VCaP (cell line): ENCODE measurements around the gene AMBP.

Experiments
- H3K27ac ChIP-seq: fragments of 450-650 bp; 2 replicates; pipeline ENCODE4 v1.5.1; 2017
- TF ChIP-seq, protein P1 (sequence below): fragments of 450-650 bp; conservative IDR thresholded peaks from 2 replicates; pipeline ENCODE4 v1.5.1; 2017; ENCODE audit warnings: mild to moderate bottlenecking, moderate library complexity

AMBP gene

DNA sequence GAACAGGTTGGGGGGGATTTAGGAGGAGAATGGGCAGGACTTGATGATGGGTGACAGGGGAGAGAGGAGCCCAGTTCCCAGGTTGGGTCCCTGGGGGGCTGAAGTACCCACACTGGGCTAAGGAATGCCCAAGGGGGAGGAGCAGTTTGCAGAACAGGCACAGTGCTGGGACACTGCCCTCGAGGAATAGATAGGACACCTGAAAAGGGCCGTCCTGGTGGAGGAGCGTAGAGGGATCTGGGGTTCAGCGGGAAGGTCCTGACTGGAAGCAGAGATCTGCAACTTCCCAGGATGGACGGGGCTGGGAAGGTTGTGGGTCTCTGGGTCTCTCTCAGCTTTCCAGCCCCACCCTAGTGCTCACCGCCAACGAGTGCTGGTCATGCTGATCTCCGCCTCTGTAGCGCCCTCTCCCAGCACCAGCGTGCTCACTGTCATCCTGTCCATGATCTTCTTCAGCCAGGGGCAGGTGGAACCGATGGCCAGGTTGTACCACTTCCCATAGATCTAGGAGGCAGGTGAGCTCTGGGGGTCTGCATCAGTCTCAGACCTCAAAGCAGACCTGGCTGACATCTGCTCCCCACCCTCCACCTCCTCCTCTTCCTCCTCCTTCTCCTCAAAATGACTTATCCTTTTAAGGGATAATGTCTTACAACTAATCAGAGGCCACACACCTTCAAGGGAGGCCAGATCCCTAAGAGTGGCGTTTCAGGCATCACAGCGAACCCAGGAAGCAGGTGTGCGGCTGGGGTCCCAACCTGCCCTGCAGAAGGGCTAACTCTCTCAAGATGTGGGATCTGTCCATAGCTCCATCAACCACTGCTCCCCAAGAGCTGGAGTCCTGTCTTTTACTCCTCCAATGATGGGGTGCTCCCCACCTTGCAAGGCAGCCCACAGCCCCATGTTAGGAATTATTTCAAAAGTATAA lies 1.6 kb downstream of the AMBP start:
- TF ChIP-seq, protein P1, sequence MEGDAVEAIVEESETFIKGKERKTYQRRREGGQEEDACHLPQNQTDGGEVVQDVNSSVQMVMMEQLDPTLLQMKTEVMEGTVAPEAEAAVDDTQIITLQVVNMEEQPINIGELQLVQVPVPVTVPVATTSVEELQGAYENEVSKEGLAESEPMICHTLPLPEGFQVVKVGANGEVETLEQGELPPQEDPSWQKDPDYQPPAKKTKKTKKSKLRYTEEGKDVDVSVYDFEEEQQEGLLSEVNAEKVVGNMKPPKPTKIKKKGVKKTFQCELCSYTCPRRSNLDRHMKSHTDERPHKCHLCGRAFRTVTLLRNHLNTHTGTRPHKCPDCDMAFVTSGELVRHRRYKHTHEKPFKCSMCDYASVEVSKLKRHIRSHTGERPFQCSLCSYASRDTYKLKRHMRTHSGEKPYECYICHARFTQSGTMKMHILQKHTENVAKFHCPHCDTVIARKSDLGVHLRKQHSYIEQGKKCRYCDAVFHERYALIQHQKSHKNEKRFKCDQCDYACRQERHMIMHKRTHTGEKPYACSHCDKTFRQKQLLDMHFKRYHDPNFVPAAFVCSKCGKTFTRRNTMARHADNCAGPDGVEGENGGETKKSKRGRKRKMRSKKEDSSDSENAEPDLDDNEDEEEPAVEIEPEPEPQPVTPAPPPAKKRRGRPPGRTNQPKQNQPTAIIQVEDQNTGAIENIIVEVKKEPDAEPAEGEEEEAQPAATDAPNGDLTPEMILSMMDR: no peak

DNA sequence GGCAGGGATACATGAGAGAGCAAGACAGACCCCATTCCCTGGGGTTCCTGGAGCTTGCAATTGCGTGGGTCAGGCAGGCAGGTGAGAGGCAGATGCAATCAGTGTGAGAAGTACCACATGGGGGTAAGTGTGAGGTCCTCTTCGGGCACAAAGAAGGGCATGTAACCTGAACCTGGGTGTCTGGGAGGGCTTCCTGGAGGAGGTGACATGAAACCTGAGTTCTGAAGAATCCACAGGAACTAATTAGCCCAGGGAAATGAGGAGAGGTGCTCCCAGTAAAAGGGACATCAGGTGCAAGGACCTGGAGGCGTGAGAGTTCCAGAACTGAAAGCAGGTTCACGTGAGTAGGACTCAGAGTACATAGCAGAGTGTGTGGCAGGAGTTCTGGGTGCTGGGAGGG lies 2.5 kb downstream of the AMBP start:
- peak overlapping the region; percentile 2; the same call in 1 of the 2 replicates for H3K27ac ChIP-seq
- TF ChIP-seq, protein P1: no peak

More for the DNA sequence above, 1.6 kb downstream of the AMBP start:
- H3K27ac ChIP-seq: peak overlapping the region; percentile 99; the same call in 1 of the 2 replicates

DNA sequence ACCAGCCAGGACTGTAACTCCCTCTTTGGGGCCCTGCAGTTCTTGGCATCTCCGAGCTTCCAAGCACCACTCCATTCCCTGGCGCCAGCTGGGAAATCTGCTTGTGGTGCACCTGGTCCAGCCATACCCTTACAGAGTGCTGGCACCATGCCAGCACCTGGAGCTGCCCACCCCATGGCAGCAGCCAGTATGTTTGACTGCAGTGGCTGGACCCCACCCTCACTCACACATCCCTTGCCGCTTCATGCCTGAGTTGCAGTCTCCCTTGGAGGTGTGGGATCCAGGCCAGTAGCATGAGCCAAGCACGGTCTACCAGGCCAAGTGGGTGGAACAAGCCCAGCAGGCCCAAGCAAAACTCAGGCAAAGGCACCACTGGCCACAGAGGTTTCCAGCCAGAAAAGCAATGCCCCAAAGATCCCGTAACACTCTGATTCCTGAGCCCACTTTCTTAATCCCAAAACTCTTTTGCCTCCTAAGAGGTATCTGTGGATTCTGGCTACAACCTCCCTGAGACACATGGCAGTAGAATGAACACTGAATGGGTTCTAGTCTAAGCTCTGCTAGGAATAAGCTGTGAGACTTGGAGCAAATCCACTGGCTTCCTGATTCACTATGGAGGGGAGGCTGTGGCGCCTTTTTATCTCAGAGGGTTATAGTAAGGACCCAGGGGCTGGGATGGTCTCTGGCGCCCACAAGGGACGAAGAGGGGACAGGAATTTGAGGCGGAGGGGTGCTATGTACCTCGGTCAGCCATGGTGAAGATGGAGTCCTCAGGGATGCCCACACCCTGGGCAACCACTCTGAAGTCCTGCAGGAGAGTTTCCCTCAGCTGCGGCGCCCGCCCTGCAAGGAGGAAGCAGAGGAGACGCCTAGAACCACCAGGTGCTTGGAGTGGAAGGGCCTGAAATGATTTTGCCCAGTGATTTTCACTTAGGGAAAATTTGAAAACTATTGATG lies 5.6 kb downstream of the AMBP start:
- TF ChIP-seq, protein P1: no peak
- peak overlapping the region; percentile 18; the same call in 1 of the 2 replicates for H3K27ac ChIP-seq

DNA sequence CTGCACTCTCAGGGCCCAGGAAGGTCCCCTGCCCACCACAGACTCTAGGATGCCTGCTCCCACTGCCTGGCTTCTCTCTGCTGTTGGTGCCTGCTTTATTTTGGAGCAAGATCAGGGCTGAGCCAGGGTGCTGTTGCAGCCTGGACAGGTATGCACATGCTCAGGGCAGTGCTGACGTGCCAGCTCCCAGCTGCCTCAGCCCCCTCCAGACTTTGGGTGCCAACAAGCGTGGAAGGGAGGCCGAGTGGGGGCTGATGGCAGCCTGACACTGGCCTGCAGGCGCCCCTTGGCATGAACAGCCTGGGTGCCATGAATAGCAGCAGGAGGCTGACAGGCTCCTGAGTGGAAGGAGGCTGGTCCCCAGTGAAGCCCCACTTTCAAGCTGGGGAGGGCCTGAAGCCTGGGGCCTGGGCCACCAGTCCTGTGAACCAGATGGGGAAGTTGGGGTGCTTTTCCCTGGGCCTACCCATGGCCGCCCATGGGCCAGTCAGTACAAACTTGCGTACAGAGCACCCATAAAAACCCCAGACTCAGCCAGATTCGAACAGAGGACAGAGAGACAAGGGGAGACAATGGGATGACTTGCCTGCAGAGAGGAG lies 6.8 kb downstream of the AMBP start:
- TF ChIP-seq, protein P1: no peak
- H3K27ac ChIP-seq: no peak overlapping the region; the same call in 1 of the 2 replicates

DNA sequence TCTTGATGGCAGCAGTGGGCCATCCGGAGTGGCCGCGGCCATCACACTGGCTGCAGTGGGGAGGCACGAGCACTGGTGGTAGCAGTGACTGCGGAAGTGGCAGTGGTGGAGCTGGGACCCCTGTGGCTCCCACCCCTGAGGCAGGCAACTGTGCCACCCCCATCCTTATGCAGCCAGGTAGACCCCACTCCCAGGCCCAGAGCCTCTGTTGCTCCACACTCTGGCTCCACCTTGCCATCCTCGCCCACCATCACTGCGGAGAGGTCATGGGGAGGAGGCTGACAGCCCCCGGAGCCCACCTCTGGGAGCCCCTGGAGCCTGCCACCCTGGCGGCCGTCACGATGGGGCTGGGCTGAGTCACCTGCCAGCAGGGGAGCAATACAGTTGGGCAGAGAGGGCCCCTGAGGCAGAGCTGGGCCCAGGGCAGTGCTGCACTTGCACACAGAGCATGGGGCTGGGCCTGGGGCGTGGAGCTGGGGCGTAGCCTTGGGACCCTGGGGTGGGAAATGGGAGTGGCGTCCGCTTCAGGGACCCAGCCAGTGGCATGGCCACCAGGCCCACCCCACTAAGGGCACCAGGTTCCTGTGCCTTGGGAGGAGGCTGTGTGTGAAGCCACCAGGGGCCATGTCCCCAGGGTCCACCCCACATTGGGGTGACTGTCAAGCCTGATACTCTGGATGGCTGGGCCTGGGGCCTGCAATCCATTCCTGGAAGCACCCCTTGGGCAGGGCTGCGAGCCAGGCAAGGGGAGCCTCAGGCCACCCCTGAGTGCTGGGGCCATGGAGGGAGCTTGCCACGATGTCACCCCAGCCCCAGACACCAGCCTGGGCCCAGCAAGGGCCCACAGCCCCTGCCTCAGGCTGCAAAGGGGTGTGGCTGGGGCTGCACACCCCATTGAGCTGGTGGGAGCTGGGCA lies 7.7 kb downstream of the AMBP start:
- no peak overlapping the region; the same call in 1 of the 2 replicates for H3K27ac ChIP-seq
- TF ChIP-seq, protein P1: no peak

DNA sequence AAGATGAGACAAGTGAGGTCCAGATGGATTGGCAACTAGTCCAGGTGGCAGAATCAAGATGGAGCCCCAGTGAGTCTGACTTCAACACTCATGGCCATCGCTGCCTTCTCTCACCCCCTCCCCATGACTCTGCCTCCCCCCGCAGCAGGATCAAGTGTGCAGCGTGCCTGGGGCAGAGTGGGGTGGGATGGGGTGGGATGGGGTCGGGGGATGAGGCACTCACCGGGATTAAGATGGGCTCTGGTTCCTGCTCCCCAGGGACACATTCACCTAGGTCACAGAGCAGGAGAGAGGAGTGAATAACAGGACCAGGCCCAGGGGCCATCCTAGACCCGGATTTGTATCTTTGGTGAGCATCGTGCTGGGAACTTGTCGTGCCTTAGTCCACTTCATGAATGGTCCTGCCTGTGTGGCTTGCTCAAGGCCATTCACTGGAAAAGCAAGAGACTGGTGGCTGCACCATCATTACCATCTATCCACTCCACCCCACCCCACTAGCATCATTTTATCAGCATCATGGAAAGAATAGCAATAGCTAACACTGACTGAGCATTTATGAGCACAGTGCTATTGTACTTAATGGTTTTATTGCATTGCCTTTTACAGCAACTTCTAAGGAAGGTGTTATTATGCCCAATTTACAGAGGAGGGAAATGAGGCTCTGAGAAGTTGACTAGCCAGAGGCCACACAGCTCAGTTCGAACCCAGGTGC lies 8.5 kb downstream of the AMBP start:
- H3K27ac ChIP-seq: no peak overlapping the region
- TF ChIP-seq, protein P1: no peak
